HG03442 (cell line): Measurements from ENCODE around the gene GOLGA3.
"Not testable (repeated sequence)": the region's sequence is repeated elsewhere in the genome, so short reads cannot be mapped to it uniquely, and the experiment has no call there.

ENCODE experiments used
- ATAC-seq: cut with Tn5 transposase; IDR thresholded peaks from one replicate; pipeline ENCODE4 v1.9.1; 2021; ENCODE audit warnings: mild to moderate bottlenecking, moderate library complexity; ENCODE audit not compliant: unreplicated experiment

GOLGA3 gene

DNA sequence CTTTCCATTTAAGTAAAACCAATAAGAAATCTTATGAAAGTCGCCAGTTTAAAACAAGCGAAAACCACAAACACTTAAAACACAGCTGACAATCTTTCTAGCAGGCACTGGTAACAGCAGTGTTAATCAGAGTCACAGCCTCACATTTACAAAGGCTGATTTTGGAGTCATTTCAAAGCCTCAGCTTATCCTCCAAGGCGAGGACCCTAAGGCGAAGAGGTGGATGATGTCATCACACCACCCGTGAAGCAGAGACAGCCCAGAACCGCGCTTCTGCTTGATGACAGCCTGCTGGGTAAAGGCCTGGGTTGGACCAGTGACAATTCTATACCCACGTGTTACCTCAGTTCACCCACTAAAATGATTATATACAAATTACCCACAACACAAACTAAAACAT is 10.1 kb downstream of the GOLGA3 start:
- no peak for ATAC-seq

DNA sequence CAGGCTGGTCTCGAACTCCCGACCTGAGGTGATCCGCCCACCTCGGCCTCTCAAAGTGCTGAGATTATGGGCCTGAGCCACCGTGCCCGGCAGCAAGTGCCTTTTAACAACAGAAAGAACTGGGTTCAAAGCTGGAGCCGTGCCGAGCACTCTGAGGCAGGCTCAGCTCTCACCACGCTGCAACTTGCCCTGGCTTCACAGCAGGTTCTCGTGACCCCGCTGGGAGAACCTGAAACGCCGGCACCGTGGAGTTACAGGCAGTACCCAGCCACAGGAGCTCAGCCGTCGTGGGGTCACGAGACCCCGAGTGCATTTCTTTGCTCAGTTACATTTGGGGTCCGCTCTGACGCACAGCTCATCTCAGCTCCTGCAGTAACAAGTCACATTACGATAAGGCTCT is 14.4 kb downstream of the GOLGA3 start:
- no peak for ATAC-seq

DNA sequence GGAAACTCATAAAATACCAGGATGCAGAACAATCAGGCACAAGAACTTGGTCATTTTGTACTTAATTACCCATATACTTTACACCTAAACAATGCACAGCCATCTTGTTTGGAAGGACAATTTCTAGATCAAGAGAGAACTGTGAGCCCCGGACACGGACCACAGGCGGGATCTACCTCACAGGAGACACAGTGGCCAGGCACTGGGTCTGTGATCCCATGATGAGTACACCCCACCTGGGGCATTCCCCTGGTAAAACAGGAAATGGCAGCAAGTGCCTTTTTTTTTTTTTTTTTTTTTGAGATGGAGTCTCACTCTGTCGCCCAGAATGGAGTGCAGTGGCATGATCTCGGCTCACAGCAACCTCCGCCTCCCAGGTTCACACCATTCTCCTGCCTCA is 15.2 kb downstream of the GOLGA3 start:
- ATAC-seq = no peak

GRCh38 chr12:132812631-132813305 is 15.9 kb downstream of the GOLGA3 start:
- ATAC-seq = no peak

- ATAC-seq = not testable (repeated sequence)
Measured at GRCh38 chr12:132809391-132809790, 19.3 kb downstream of the GOLGA3 start.

DNA sequence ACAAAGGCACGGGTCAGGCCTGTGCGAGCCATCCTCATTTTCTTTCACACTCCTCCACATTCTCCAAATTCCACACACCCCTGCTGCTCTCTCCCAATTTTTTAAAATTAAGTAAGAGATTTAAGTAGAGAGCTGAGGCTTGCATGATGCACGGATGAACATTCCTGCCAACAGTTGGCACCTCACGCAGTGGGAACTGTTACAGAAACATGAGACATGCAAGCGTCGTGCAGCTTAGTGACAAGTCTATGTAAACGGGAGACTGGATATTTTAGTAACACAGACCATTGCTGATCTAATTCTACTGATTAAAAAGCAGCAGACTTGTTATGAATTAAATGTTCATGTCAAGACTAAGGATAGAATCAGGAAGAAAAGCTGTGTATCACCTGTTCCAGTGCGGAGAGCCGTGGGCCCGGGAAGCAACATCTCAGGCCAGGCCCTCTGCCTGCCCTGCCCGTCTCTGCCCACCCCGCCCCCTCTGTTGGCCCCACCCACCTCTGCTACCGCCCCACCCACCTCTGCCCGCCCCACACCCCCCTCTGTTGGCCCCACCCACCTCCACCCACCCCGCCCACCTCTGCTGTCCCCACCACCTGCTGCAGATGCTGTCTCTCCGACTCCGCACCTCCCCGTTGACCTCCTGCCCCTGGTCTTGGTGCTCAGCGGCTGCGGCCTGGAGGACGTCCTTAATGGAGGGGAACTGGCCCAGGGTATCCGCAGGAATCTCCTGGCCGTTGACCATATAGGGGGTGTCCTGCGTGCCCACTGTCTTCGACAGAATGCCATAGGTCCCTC is 21.2 kb downstream of the GOLGA3 start:
- no peak for ATAC-seq

- ATAC-seq = no peak
Measured at GRCh38 chr12:132806857-132807256, 21.8 kb downstream of the GOLGA3 start.

- ATAC-seq = no peak
Measured at GRCh38 chr12:132804426-132804861, 24.2 kb downstream of the GOLGA3 start.

- ATAC-seq = no peak
Measured at GRCh38 chr12:132803888-132804287, 24.8 kb downstream of the GOLGA3 start.

DNA sequence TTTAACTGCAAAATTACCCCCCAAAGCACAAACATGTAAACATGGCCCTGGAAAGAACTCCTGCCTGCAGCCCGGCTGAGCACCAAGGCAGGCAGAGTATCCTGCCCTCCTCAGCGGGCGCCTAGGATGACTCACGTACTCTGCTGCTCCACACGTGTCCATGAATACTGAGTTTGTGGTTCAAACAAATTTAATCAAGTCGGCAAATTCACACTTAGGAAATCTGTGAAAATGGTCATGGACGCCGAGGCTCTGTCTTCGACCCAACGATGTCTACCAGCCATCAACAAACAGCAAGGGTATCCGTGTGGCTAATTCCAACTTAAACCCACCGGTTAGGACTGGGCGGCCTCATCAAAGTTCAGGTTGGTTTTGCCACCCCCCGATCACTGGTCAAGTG is 25.5 kb downstream of the GOLGA3 start:
- ATAC-seq = no peak

GRCh38 chr12:132801741-132802140 is 26.9 kb downstream of the GOLGA3 start:
- no peak for ATAC-seq

- ATAC-seq = no peak
Measured at GRCh38 chr12:132798836-132799235, 29.8 kb downstream of the GOLGA3 start.

DNA sequence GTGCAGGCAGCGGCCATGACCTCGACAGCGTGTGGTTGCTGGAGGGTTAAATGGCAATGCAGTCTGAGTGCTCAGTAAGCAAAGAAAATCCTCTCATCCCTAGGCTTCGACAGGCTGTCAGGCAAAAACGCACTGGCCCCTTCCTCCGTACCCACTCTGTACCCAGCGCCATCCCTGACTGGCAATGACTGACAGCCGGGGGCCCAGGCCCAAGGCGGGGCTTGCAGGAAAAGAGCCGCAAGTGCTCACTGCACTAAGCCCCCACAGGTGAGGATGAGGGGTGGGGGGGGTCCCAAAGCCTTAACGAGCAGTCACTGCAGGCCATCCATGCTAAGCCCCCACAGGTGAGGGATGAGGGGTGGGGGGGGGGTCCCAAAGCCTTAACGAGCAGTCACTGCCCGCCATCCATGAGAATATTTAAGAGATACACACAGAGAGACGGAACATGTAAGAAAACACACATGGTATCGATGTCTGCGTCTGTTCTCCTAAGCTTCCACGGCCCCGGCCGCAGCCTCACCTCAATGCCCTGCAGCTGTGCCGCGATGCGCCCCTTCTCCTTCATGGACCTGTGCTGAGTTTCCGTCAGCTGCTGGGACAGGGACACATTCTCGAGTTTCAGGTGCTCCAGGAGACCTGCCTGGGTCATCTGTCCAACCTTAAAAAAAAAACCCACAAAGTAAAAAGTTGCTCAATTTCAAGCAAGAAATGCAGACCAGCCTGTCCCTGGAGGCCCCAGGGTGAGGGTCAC is 30.7 kb downstream of the GOLGA3 start:
- ATAC-seq = no peak

GRCh38 chr12:132795847-132796246 is 32.8 kb downstream of the GOLGA3 start:
- no peak for ATAC-seq

- not testable (repeated sequence) for ATAC-seq
Measured at GRCh38 chr12:132791940-132792339, 36.7 kb downstream of the GOLGA3 start.

DNA sequence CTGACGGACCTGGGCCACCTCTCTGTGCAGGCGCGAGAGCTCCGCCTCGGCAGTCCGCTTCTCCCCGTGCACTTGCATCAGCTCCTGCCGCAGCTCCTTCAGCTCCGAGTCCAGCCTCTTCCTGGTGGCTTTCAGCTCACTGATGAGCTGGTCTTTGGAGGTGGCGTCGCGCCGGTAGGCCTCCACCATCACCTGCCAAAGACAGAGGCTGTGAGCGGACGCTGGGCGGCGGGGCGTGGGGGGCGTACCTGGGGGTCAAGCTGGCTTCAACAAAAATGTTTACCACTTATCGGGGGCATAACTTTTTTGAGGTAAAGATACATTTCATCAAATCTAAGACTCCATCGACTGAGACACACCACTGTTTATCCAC is 39.6 kb downstream of the GOLGA3 start:
- no peak for ATAC-seq

GRCh38 chr12:132788375-132789098 is 40.1 kb downstream of the GOLGA3 start:
- ATAC-seq = no peak

DNA sequence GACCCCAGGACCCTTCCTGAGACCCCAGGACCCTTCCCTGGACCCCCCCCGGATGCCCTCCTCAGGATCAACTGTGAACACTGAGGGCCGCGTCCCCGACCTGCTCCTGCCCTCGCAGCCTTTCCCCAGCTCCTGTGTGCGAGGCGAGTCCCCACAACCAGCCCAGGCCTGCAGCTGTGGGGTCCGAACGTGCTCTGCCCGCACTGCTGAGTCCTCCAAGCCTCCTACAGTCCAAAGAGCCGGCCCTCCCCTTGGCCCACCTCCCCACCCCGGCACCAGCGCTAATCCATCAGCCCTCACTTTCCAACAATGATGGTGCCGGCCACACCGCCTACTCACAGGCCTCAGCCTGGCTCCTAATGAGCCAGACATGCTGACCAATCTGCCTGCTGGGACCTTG is 40.8 kb downstream of the GOLGA3 start:
- ATAC-seq = no peak

DNA sequence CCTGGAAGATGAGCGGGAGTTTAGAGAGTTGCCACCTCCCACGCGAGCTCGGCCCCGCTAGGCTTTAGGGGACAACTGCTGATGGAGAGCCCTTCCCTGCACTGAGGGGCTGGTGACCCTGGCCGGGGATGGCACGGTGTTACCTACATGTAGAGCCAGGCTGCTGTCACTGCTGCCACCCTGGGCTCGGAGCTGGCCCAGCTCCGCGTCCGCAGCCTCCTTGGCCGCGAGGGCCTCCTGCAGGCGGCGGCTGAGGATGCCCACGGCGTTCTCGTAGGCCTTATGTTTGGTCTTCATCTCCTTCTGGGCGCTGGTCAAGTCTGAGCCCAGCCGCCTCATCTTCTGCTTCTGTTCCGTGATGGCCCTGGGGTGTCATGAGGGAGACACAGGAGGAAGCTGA is 42.5 kb downstream of the GOLGA3 start:
- no peak for ATAC-seq

- ATAC-seq = no peak
Measured at GRCh38 chr12:132784580-132784979, 44.1 kb downstream of the GOLGA3 start.

- no peak for ATAC-seq
Measured at GRCh38 chr12:132783917-132784531, 44.6 kb downstream of the GOLGA3 start.
